Mesendoderm (in vitro differentiated cells): ENCODE results near the gene NOXA1.

ENCODE experiments used
- DNase-seq: peaks from one replicate; pipeline ENCODE4 v3.0.0; 2013
- H2AK5ac ChIP-seq: 2 replicates; pipeline ENCODE4 v1.6.1; 2013; ENCODE audit warnings: low read length, inconsistent platforms
- H2BK120ac ChIP-seq: 2 replicates; pipeline ENCODE4 v1.6.1; 2013; ENCODE audit warnings: low read depth, mild to moderate bottlenecking, low read length, moderate library complexity, mixed read lengths
- H2BK15ac ChIP-seq: replicated peaks from 2 replicates; pipeline ENCODE4 v1.6.1; 2013; ENCODE audit warnings: low read depth, mild to moderate bottlenecking, moderate library complexity
- H2BK5ac ChIP-seq: 2 replicates; pipeline ENCODE4 v1.6.1; 2013; ENCODE audit warnings: low read length, inconsistent platforms
- H3K18ac ChIP-seq: 2 replicates; pipeline ENCODE4 v1.6.1; 2013; ENCODE audit warnings: mild to moderate bottlenecking, low read length, mixed read lengths
- H3K23ac ChIP-seq: one replicate; pipeline ENCODE4 v1.6.1; 2013; ENCODE audit warnings: low read length
- H3K27ac ChIP-seq: 2 replicates; pipeline ENCODE4 v1.5.1; 2013; ENCODE audit warnings: low read depth, mild to moderate bottlenecking, inconsistent platforms, low read length, moderate library complexity
- H3K27me3 ChIP-seq: 2 replicates; pipeline ENCODE4 v1.6.1; 2013; ENCODE audit warnings: low read length, control low read depth, mild to moderate bottlenecking, inconsistent platforms; ENCODE audit not compliant: insufficient read depth, poor library complexity
- H3K36me3 ChIP-seq: 2 replicates; pipeline ENCODE4 v1.6.1; 2013; ENCODE audit warnings: low read length, inconsistent platforms; ENCODE audit not compliant: control insufficient read depth, insufficient read depth
- H3K4ac ChIP-seq: one replicate; pipeline ENCODE4 v1.6.1; 2013; ENCODE audit warnings: low read depth, mild to moderate bottlenecking, low read length, moderate library complexity
- H3K4me1 ChIP-seq: 2 replicates; pipeline ENCODE4 v1.6.1; 2013; ENCODE audit warnings: low read depth, low read length, inconsistent platforms; ENCODE audit not compliant: control insufficient read depth
- H3K4me2 ChIP-seq: 2 replicates; pipeline ENCODE4 v1.6.1; 2013; ENCODE audit warnings: low read length
- H3K4me3 ChIP-seq: 2 replicates; pipeline ENCODE4 v1.5.1; 2013; ENCODE audit warnings: mild to moderate bottlenecking, low read length
- H3K56ac ChIP-seq: one replicate; pipeline ENCODE4 v1.6.1; 2013; ENCODE audit warnings: low read length
- H3K79me1 ChIP-seq: 2 replicates; pipeline ENCODE4 v1.6.1; 2013; ENCODE audit warnings: low read length, inconsistent platforms
- H3K79me2 ChIP-seq: 2 replicates; pipeline ENCODE4 v1.6.1; 2013; ENCODE audit warnings: mild to moderate bottlenecking, low read length; ENCODE audit not compliant: control insufficient read depth, insufficient read depth
- H3K9ac ChIP-seq: 2 replicates; pipeline ENCODE4 v1.6.1; 2013; ENCODE audit warnings: low read length, inconsistent platforms
- H4K5ac ChIP-seq: one replicate; pipeline ENCODE4 v1.6.1; 2013; ENCODE audit warnings: low read length
- H4K8ac ChIP-seq: one replicate; pipeline ENCODE4 v1.6.1; 2013; ENCODE audit warnings: low read depth, mild to moderate bottlenecking, control low read depth, low read length, moderate library complexity
- WGBS: extraction: QIAGEN DNeasy Blood & Tissue Kit; methylation state at CpG from one replicate; pipeline ENCODE4 v1.1.7; 2013; ENCODE audit warnings: low lambda C conversion rate, missing lambda C conversion rate; ENCODE audit not compliant: insufficient coverage; ENCODE audit errors: extremely low coverage; 5-methylcytosine and 5-hydroxymethylcytosine counted together

Gene NOXA1

DNA sequence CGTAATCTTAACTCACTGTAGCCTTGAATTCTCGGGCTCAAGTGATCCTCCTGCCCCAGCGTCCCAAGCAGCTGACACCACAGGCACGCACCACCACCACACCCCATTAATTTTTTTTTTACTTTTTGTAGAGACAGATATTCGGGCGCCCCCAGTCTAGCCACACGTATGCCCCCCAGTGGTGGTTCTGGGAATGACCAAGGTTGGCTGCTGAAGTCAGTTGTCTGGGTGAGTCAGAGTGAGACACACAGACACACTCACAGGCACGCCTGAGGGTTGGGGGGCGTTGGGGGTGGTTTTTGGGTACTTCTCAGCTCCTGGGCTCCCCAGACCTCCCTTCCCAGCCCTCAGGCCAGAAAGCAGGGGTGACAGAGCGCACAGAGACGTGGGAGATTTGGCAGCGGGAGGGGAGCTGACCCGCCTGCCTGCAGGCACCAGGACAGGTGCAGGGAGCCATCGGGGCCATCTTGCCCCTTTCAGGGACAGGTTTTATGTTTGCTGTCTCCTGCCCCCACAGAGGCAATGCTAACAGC, 22.1 kb downstream of the NOXA1 start:
- Histone ChIP-seq H4K5ac (no peak overlapping the region), H3K23ac (no peak overlapping the region), H3K27ac (no peak overlapping the region), H3K4me2 (no peak overlapping the region), H2AK5ac (no peak overlapping the region), H3K4me1 (no peaks in the 10 kb centered on the region), H4K8ac (no peak overlapping the region), H3K79me2 (no peaks in the 10 kb centered on the region), H2BK15ac (no peak overlapping the region), H3K56ac (peak overlapping the region; percentile 7), H3K36me3 (peaks cover 2% of the 10 kb centered on the region), H3K27me3 (no peaks in the 10 kb centered on the region), H2BK120ac (no peak overlapping the region), H3K4ac (no peak overlapping the region), H3K9ac (no peak overlapping the region), H3K79me1 (no peaks in the 10 kb centered on the region), H2BK5ac (no peak overlapping the region), H3K4me3 (no peak overlapping the region), H3K18ac (no peak overlapping the region)
- no CpG with 5 or more reads among the region's 14 CpGs for WGBS
- peak; percentile 71 for DNase-seq

DNA sequence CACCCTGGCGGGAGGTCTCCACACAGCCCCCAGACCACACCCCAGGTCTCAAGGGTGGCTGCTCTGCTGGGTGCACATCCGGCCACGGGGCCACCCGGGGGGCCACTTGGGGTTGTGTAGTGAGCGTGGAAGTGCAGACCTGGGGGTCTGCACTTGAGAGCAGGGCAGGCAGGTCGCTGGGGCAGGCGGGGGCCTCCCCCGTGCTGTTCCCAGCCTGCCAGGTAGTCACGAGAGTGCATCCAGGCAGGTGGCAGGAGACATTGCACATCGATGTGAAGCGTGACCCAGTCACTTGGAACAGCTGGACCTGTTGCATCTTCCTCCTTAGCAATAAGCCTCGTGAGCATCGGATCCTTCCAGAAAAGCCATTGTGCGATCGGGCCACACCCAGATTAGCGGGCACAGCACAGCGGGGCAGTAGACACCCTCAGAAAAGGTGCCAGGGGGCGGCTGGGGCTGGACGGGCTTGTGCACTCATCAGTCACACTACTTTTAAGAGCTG, 22.8 kb downstream of the NOXA1 start:
- Histone ChIP-seq H3K56ac (no peak overlapping the region), H3K27ac (no peak overlapping the region), H4K5ac (no peak overlapping the region), H3K4ac (no peak overlapping the region), H3K4me1 (no peaks in the 10 kb centered on the region), H3K79me2 (no peaks in the 10 kb centered on the region), H3K36me3 (peaks cover 2% of the 10 kb centered on the region), H3K9ac (no peak overlapping the region), H3K79me1 (no peaks in the 10 kb centered on the region), H2BK5ac (no peak overlapping the region), H4K8ac (no peak overlapping the region), H3K18ac (no peak overlapping the region), H2BK15ac (no peak overlapping the region), H2AK5ac (no peak overlapping the region), H2BK120ac (no peak overlapping the region), H3K23ac (no peak overlapping the region), H3K4me2 (no peak overlapping the region), H3K27me3 (no peaks in the 10 kb centered on the region), H3K4me3 (no peak overlapping the region)
- DNase-seq, result no peak
- WGBS, result no CpG with 5 or more reads among the region's 19 CpGs

DNA sequence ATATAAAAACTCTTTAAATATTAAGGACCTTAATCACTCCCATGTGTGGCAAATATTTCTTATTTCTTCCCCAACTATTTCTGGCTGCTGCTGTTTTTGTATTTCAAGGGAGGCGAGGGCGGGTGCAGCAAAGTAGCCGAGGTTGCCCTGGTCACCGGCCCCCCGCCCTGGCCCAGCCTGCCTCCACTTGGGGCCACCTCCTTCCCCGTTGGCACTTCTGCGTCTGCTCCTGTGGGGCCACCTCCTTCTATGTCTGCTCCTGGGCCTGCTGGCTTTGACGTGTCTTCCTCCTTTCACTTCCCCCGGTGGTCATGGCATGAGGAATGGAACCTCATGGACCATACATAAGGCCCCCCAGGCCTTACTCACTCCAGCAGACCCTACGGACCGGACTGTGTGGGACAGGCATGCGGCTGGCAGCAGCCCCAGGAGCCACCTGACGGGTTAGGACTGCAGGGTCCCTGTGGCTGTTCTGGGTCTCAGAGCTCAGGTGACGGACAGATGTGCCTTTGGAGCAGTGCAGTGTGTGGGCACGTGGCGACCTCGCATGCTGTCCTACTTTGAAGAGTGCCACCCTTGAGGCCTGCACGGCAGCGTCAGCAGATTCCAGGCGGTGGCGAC, 23.8 kb downstream of the NOXA1 start:
- H3K56ac ChIP-seq, result no peak overlapping the region
- no peaks in the 10 kb centered on the region for H3K79me1 ChIP-seq
- no peak for DNase-seq
- H2BK120ac ChIP-seq, result no peak overlapping the region
- no CpG with 5 or more reads among the region's 21 CpGs for WGBS
- no peak overlapping the region for H3K4me3 ChIP-seq
- no peak overlapping the region for H3K18ac ChIP-seq
- peaks cover 2% of the 10 kb centered on the region for H3K36me3 ChIP-seq
- H3K27me3 ChIP-seq, result no peaks in the 10 kb centered on the region
- no peak overlapping the region for H3K4me2 ChIP-seq
- H3K23ac ChIP-seq, result no peak overlapping the region
- H3K4ac ChIP-seq, result no peak overlapping the region
- no peak overlapping the region for H4K5ac ChIP-seq
- no peak overlapping the region for H3K27ac ChIP-seq
- H4K8ac ChIP-seq, result no peak overlapping the region
- no peak overlapping the region for H3K9ac ChIP-seq
- H3K4me1 ChIP-seq, result no peaks in the 10 kb centered on the region
- no peak overlapping the region for H2BK15ac ChIP-seq
- H2AK5ac ChIP-seq, result no peak overlapping the region
- no peak overlapping the region for H2BK5ac ChIP-seq
- H3K79me2 ChIP-seq, result no peaks in the 10 kb centered on the region

DNA sequence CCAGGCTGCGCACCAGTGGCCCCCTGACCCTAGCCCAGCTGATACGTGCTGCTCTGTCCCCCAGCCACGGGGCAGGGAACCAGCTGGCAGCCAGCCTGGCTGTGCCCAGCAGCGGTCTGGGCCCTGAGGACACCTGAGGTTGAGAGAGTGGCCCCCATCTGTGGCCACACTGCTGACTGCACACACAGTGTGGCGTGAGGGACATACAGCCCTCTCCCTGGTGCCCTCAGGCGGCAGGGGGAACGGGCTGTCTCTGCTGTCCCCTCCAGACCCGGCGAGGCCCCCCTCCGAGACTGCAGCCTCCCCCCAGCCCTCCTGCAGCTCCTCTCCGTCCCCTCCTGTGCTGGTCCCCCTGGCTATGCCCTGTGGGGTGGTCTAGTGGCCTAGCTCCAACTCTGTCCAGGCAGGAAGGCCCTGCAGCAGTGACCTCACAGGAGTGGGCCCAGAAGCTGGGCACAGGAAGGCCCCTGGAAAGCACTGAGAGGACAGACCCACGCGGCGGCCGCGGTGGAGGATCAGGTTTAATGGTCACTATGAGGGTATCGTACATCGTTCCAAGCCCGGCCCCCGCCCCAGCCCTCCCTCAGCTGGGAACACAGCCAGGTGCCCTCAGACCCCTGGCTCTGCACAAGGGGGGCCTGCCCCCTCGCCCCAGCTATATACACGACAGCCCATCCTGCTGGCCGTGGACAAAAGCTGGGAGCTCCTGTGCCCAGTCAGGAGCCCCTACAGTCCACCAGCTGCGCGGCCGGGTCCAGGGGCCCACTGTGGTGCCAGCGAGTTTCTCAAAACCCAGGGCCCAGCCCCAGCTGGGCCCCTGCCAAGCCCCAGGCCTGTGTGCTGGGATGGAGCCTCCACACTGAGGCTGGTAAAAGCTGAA, 24.8 kb downstream of the NOXA1 start:
- Histone ChIP-seq H3K23ac (no peak overlapping the region), H3K4me3 (no peak overlapping the region), H4K5ac (no peak overlapping the region), H3K4me2 (no peak overlapping the region), H3K4ac (no peak overlapping the region), H2AK5ac (no peak overlapping the region), H3K9ac (no peak overlapping the region), H3K27me3 (no peaks in the 10 kb centered on the region), H3K79me2 (no peaks in the 10 kb centered on the region), H3K36me3 (peaks cover 2% of the 10 kb centered on the region), H3K18ac (no peak overlapping the region), H2BK15ac (no peak overlapping the region), H4K8ac (no peak overlapping the region), H3K79me1 (no peaks in the 10 kb centered on the region), H2BK5ac (no peak overlapping the region), H3K4me1 (no peaks in the 10 kb centered on the region), H3K27ac (no peak overlapping the region), H3K56ac (no peak overlapping the region), H2BK120ac (no peak overlapping the region)
- WGBS, result no CpG with 5 or more reads among the region's 27 CpGs
- DNase-seq, result no peak

DNA sequence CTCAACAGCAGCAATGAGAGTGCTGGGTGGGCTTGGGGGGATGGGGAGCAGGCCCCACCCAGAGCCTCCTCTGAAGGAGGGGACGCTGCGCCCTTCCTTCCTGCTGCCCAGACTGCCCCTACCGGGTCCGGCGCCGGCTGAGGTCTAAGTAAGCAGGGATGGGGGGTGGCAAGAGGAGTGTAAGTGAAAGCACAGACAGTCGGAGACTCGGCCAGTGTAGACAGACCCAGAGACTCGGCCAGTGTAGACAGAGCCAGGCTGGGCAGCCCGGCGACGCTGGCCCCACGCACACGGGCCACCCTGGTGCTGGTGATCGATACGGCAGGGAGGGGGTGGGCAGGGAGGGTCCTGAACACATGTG, 25.4 kb downstream of the NOXA1 start:
- Histone ChIP-seq H3K4me1 (no peaks in the 10 kb centered on the region), H4K5ac (no peak overlapping the region), H3K9ac (no peak overlapping the region), H3K27me3 (no peaks in the 10 kb centered on the region), H3K27ac (no peak overlapping the region), H3K79me2 (no peaks in the 10 kb centered on the region), H4K8ac (no peak overlapping the region), H2AK5ac (no peak overlapping the region), H2BK120ac (no peak overlapping the region), H3K23ac (no peak overlapping the region), H2BK15ac (no peak overlapping the region), H3K4me2 (no peak overlapping the region), H3K56ac (no peak overlapping the region), H3K4ac (no peak overlapping the region), H3K36me3 (peaks cover 2% of the 10 kb centered on the region), H3K4me3 (no peak overlapping the region), H3K79me1 (no peaks in the 10 kb centered on the region), H3K18ac (no peak overlapping the region), H2BK5ac (no peak overlapping the region)
- WGBS, result no CpG with 5 or more reads among the region's 16 CpGs
- DNase-seq, result no peak
